HG02623 (cell line): ENCODE measurements around the gene CLK2.
"Not testable (repeated sequence)": the region's sequence is repeated elsewhere in the genome, so short reads cannot be mapped to it uniquely, and the experiment has no call there.

Experiments
- ATAC-seq: cut with Tn5 transposase; IDR thresholded peaks from one replicate; pipeline ENCODE4 v1.9.1; 2021; ENCODE audit warnings: moderate library complexity; ENCODE audit not compliant: unreplicated experiment

The CLK2 gene

GRCh38 chr1:155244368-155245162 is 28.7 kb downstream of the CLK2 start:
- ATAC-seq = peak; percentile 91

- ATAC-seq = no peak
Observed at GRCh38 chr1:155242805-155243358, 30.4 kb downstream of the CLK2 start.

- no peak for ATAC-seq
Observed at GRCh38 chr1:155241841-155242264, 31.5 kb downstream of the CLK2 start.

GRCh38 chr1:155241069-155241679 is 32.1 kb downstream of the CLK2 start:
- ATAC-seq = no peak

- no peak for ATAC-seq
Observed at GRCh38 chr1:155236451-155236850, 36.9 kb downstream of the CLK2 start.

- not testable (repeated sequence) for ATAC-seq
Observed at GRCh38 chr1:155235375-155235774, 37.9 kb downstream of the CLK2 start.

- ATAC-seq = not testable (repeated sequence)
Observed at GRCh38 chr1:155233502-155233901, 39.8 kb downstream of the CLK2 start.

- ATAC-seq = not testable (repeated sequence)
Observed at GRCh38 chr1:155232001-155232978, 41.0 kb downstream of the CLK2 start.

- not testable (repeated sequence) for ATAC-seq
Observed at GRCh38 chr1:155231302-155231701, 42.0 kb downstream of the CLK2 start.

GRCh38 chr1:155228096-155228427 is 45.2 kb downstream of the CLK2 start:
- ATAC-seq = no peak

- ATAC-seq = peak; percentile 83
Observed at GRCh38 chr1:155227261-155228095, 45.8 kb downstream of the CLK2 start.

- no peak for ATAC-seq
Observed at GRCh38 chr1:155226910-155227260, 46.4 kb downstream of the CLK2 start.

GRCh38 chr1:155226188-155226909 is 47.0 kb downstream of the CLK2 start:
- no peak for ATAC-seq

GRCh38 chr1:155225404-155225759 is 47.9 kb downstream of the CLK2 start:
- not testable (repeated sequence) for ATAC-seq

GRCh38 chr1:155223047-155223446 is 50.3 kb downstream of the CLK2 start:
- ATAC-seq = no peak

GRCh38 chr1:155220211-155220965 is 52.9 kb downstream of the CLK2 start:
- not testable (repeated sequence) for ATAC-seq

- no peak for ATAC-seq
Observed at GRCh38 chr1:155219592-155220031, 53.7 kb downstream of the CLK2 start.

GRCh38 chr1:155218854-155219591 is 54.3 kb downstream of the CLK2 start:
- no peak for ATAC-seq
